Pericardium fibroblast (primary cell): ENCODE results near the gene SLC17A1. TPM values are rescaled to one million over a fixed set of nuclear protein-coding genes. Genes with fewer than 3 reads are reported as not detected.

Experiments used
- total RNA-seq: library from RNA; depleted of rRNA; stranded (reverse); fragments of >200 nt; gene quantifications from 2 replicates; pipeline ENCODE4 v1.2.3, GENCODE V29; 2015

Gene SLC17A1, protein sequence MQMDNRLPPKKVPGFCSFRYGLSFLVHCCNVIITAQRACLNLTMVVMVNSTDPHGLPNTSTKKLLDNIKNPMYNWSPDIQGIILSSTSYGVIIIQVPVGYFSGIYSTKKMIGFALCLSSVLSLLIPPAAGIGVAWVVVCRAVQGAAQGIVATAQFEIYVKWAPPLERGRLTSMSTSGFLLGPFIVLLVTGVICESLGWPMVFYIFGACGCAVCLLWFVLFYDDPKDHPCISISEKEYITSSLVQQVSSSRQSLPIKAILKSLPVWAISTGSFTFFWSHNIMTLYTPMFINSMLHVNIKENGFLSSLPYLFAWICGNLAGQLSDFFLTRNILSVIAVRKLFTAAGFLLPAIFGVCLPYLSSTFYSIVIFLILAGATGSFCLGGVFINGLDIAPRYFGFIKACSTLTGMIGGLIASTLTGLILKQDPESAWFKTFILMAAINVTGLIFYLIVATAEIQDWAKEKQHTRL
- total RNA-seq = not detected in 2 replicates

DNA sequence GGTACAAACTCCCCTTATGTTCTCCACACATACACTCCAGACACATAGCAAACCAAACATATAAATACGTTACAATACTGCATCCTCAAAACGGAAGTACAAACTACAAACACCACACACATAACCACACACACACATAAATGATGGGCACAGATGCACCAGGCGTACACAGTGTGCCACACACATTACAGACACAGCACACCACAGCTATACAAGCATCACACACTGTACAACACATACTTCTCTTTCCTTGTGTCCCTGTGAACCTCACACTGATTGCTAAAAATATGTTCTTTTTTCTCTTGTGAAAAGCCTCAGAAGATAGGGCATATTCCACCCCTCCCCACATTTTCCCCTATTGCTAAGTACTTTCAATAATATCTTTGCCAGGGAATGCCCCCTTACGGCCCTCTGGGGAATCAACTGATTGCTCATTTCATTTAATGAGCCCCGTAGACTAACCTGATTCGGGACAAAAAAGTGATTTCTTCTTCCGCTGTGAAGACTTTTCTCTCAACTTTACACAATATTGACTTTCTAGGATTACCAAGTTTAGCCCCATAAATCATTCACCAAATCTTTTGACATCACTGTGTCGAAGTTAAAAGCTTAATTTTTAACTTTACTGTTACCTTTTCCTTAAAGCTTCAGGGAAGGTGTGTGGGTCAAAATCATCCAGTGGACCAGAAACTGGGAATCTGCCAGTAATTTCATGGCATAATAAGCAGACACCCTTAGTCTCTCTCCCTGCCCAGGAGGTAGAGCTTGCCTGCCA lies at the start of gene SLC17A1:
Gene SLC17A1, minus strand, starts transcription at position 521 of the 775 bp plus-strand sequence. CDS start 1,495 bp downstream, outside the sequence.

DNA sequence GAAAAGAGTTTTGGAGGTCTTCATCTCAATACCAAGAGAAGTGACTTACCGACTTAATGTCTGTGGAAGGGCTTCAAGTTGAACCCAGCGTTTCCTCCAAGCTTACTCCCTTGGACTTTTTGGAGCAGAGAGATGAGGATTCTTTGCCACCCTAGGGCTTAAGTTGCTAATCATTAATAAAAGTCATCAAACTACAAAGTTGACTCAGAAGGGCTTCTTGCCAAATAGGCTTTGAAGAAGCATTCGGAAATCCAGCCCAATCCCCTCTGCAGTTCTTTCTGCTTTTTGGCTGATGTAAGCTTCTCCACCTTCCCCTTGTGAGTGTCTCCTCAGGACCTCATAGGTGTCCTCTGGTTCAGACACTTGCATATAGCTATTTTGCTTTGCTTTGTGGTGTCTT lies 42.3 kb upstream of the SLC17A1 start, which contains the start of gene SLC17A3:
Gene SLC17A3, minus strand, starts transcription at position 126 of the 400 bp plus-strand sequence. CDS start 5,856 bp downstream, outside the sequence.

DNA sequence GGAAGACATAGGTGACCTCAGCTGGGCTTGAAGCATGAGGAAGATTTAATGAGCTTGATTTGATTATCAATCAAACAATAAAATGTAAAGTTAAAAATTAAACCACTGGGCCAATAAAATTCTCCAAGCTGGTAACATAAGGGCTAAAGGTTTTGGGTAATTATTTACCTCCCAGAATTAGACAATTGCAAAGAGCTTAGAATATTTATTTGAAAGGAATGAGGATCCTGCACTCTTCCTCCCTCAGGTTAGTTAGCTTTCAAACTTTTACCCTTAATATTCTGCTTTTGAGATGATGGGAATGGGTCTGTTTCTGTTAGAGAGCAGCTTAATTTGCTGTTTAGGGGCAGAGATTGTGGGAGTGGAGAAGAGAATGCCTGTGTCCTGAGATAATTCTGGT lies 77.3 kb downstream of the SLC17A1 start, which contains the start of gene SLC17A4:
Gene SLC17A4, plus strand, starts transcription at position 208 of the 400 bp plus-strand sequence. CDS start 7,221 bp downstream, outside the sequence.

Other genes starting within 250 kb of the SLC17A1 start
- 0.12 TPM in 1 of 2 replicates, not detected in the other for gene SCGN, start 179.8 kb downstream of the SLC17A1 start, total RNA-seq
- gene SLC17A4, start 77.3 kb downstream of the SLC17A1 start, total RNA-seq = not detected in 2 replicates
- not detected in 2 replicates for gene SLC17A3, start 42.2 kb upstream of the SLC17A1 start, total RNA-seq
- 1.7 TPM in 1 of 2 replicates, not detected in the other for gene SLC17A2, start 98.6 kb upstream of the SLC17A1 start, total RNA-seq
- 7.7 and 14.0 TPM in 2 replicates for gene TRIM38, start 130.8 kb upstream of the SLC17A1 start, total RNA-seq